ENCODE data around the gene KCNH2. TPM values are rescaled to one million over a fixed set of nuclear protein-coding genes. Genes with fewer than 3 reads are reported as not detected.

Gene KCNH2
- total and polyA plus RNA-seq, 3 experiments from 2014 or later, result 0.11 to 0.63 (median 0.24) TPM

- no peak overlapping the region for H3K4me3 ChIP-seq (ENCODE audit: low read length)
- no peaks in the 10 kb centered on the region for H3K9me3 Mint-ChIP-seq
- peaks cover 9% of the 10 kb centered on the region for H3K4me1 ChIP-seq (ENCODE audit: insufficient read depth, low read length)
- peaks cover 7% of the 10 kb centered on the region for H3K27me3 ChIP-seq (ENCODE audit: insufficient read depth, low read length, poor library complexity, severe bottlenecking)
- peaks cover 28 to 42% of the 10 kb centered on the region in 2 donors for H3K27me3 Mint-ChIP-seq
- no peaks in the 10 kb centered on the region for H3K36me3 ChIP-seq (ENCODE audit: insufficient read depth, low read length)
- no peak overlapping the region for H3K27ac Mint-ChIP-seq
- ChIA-PET POLR2A (no interaction called here), CTCF (interaction anchor here (1.0 to 5.7 kb wide), 4 partner anchors 10 to 58 kb away, joined by 3 to 40 read pairs (median 14); partner anchors contain the start of gene NOS3)
- peak overlapping the region; percentile 76 for H3K27ac ChIP-seq (ENCODE audit: low read depth, low read length)
- H3K9me3 ChIP-seq (ENCODE audit: low read length), result no peaks in the 10 kb centered on the region
- H3K36me3 Mint-ChIP-seq, result peaks cover 0 to 3% (median 0%) of the 10 kb centered on the region in 3 donors
- H3K4me3 Mint-ChIP-seq, result no peak overlapping the region
- no peak for DNase-seq
- H3K4me1 Mint-ChIP-seq, result peaks cover 3 to 17% (median 7%) of the 10 kb centered on the region in 3 donors
Measured at GRCh38 chr7:150959739-150960734, 18.1 kb downstream of the KCNH2 start.

- H3K36me3 ChIP-seq (ENCODE audit: insufficient read depth, low read length), result no peaks in the 10 kb centered on the region
- no peak overlapping the region for H3K4me3 ChIP-seq (ENCODE audit: low read length)
- Mint-ChIP-seq H3K4me1 (peaks cover 3 to 17% (median 7%) of the 10 kb centered on the region in 3 donors), H3K4me3 (no peak overlapping the region), H3K36me3 (peaks cover 0 to 3% (median 0%) of the 10 kb centered on the region in 3 donors), H3K27ac (no peak overlapping the region), H3K9me3 (no peaks in the 10 kb centered on the region), H3K27me3 (peaks cover 34 to 49% of the 10 kb centered on the region in 2 donors)
- peaks cover under 1% of the 10 kb centered on the region for H3K4me1 ChIP-seq (ENCODE audit: insufficient read depth, low read length)
- H3K27ac ChIP-seq (ENCODE audit: low read depth, low read length), result peak overlapping the region; percentile 76
- POLR2A ChIA-PET, result no interaction called here
- no peak for DNase-seq
- CTCF ChIA-PET, result interaction anchor here (1.0 to 2.5 kb wide), 2 partner anchors 11 kb away, joined by 3 to 7 read pairs; no protein-coding TSS in a partner anchor
- no peaks in the 10 kb centered on the region for H3K9me3 ChIP-seq (ENCODE audit: low read length)
- H3K27me3 ChIP-seq (ENCODE audit: insufficient read depth, low read length, poor library complexity, severe bottlenecking), result peaks cover 7% of the 10 kb centered on the region
Measured at GRCh38 chr7:150959081-150959480, 19.0 kb downstream of the KCNH2 start.

- ChIA-PET CTCF (interaction anchor here (2.5 kb wide), 1 partner anchor 11 kb away, joined by 7 read pairs; no protein-coding TSS in a partner anchor), POLR2A (no interaction called here)
- peaks cover 7% of the 10 kb centered on the region for H3K27me3 ChIP-seq (ENCODE audit: insufficient read depth, low read length, poor library complexity, severe bottlenecking)
- no peak overlapping the region for H3K27ac Mint-ChIP-seq
- peak overlapping the region; percentile 76 for H3K27ac ChIP-seq (ENCODE audit: low read depth, low read length)
- no peaks in the 10 kb centered on the region for H3K9me3 Mint-ChIP-seq
- H3K4me3 Mint-ChIP-seq, result no peak overlapping the region
- peaks cover 0 to 3% (median 0%) of the 10 kb centered on the region in 3 donors for H3K36me3 Mint-ChIP-seq
- H3K4me1 Mint-ChIP-seq, result peaks cover 3 to 17% (median 7%) of the 10 kb centered on the region in 3 donors
- no peaks in the 10 kb centered on the region for H3K36me3 ChIP-seq (ENCODE audit: insufficient read depth, low read length)
- no peaks in the 10 kb centered on the region for H3K9me3 ChIP-seq (ENCODE audit: low read length)
- peaks cover 37 to 49% of the 10 kb centered on the region in 2 donors for H3K27me3 Mint-ChIP-seq
- H3K4me3 ChIP-seq (ENCODE audit: low read length), result no peak overlapping the region
- H3K4me1 ChIP-seq (ENCODE audit: insufficient read depth, low read length), result no peaks in the 10 kb centered on the region
- DNase-seq, result no peak
Measured at GRCh38 chr7:150958597-150958996, 19.5 kb downstream of the KCNH2 start.

GRCh38 chr7:150958062-150958552 is 20.0 kb downstream of the KCNH2 start:
- H3K36me3 Mint-ChIP-seq, result peaks cover 0 to 3% (median 0%) of the 10 kb centered on the region in 3 donors
- no peak overlapping the region for H3K27ac Mint-ChIP-seq
- H3K4me3 ChIP-seq (ENCODE audit: low read length), result no peak overlapping the region
- no peak for DNase-seq
- H3K9me3 ChIP-seq (ENCODE audit: low read length), result no peaks in the 10 kb centered on the region
- peaks cover 37 to 48% of the 10 kb centered on the region in 2 donors for H3K27me3 Mint-ChIP-seq
- H3K4me1 Mint-ChIP-seq, result peaks cover 3 to 17% (median 7%) of the 10 kb centered on the region in 3 donors
- no peak overlapping the region for H3K4me3 Mint-ChIP-seq
- no peaks in the 10 kb centered on the region for H3K9me3 Mint-ChIP-seq
- H3K36me3 ChIP-seq (ENCODE audit: insufficient read depth, low read length), result no peaks in the 10 kb centered on the region
- H3K4me1 ChIP-seq (ENCODE audit: insufficient read depth, low read length), result no peaks in the 10 kb centered on the region
- POLR2A ChIA-PET, result no interaction called here
- H3K27ac ChIP-seq (ENCODE audit: low read depth, low read length), result no peak overlapping the region
- CTCF ChIA-PET, result no interaction called here
- peaks cover 7% of the 10 kb centered on the region for H3K27me3 ChIP-seq (ENCODE audit: insufficient read depth, low read length, poor library complexity, severe bottlenecking)

DNA sequence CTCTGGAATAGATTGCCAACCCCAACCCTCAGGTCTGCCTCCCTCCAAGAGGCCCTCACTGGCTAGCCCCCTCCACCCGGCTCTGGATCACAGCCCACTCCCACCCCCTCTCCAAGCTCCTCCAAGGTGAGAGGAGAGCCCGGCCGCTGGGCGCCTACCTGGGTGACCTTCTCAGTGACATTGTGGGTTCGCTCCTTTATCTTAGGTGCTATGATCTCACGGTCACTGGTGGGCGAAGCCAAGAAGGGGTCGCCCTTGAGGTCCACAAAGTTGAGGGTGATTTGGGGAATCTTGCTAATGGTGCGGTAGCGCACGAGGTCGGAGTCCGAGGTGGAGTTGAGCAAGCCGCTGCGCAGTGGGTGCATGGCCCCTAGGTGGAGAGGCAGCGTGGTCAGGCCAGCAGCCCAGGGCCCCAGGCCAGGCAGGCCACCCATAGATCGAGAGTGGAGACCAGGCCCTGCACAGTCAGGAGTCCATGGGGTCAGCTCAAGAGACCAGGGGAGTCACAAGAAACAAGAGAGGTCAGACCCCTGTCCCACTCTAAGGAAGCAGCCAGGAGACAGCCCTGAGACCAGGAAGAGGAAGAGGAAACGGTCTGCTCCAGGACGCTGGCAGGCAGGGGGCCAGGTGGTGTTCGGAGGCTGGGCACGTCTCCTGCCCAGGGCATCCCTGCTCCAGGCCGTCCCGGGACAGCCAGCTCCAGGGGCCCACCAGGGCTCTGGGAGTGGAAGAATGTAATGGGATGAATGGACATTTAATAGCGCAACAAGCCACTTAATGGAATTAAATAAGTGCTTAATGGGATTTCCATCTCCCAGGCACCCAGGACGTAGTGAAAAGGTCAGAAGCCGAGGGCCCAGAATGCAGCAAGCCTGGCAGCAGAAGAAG is 20.7 kb downstream of the KCNH2 start:
- ChIA-PET CTCF (no interaction called here), POLR2A (no interaction called here)
- Mint-ChIP-seq H3K27ac (peak overlapping the region in 1 of 8 donors; percentile 86), H3K27me3 (peaks cover 34 to 42% of the 10 kb centered on the region in 2 donors), H3K4me1 (peaks cover 3 to 14% (median 7%) of the 10 kb centered on the region in 3 donors), H3K36me3 (peaks cover 0 to 3% (median 0%) of the 10 kb centered on the region in 3 donors), H3K4me3 (no peak overlapping the region), H3K9me3 (no peaks in the 10 kb centered on the region)
- Histone ChIP-seq H3K27me3 (ENCODE audit: insufficient read depth, low read length, poor library complexity, severe bottlenecking) (peaks cover 7% of the 10 kb centered on the region), H3K4me3 (ENCODE audit: low read length) (no peak overlapping the region), H3K36me3 (ENCODE audit: insufficient read depth, low read length) (no peaks in the 10 kb centered on the region), H3K4me1 (ENCODE audit: insufficient read depth, low read length) (no peaks in the 10 kb centered on the region), H3K9me3 (ENCODE audit: low read length) (no peaks in the 10 kb centered on the region), H3K27ac (ENCODE audit: low read depth, low read length) (peak overlapping the region; percentile 69)
- no peak for DNase-seq

DNA sequence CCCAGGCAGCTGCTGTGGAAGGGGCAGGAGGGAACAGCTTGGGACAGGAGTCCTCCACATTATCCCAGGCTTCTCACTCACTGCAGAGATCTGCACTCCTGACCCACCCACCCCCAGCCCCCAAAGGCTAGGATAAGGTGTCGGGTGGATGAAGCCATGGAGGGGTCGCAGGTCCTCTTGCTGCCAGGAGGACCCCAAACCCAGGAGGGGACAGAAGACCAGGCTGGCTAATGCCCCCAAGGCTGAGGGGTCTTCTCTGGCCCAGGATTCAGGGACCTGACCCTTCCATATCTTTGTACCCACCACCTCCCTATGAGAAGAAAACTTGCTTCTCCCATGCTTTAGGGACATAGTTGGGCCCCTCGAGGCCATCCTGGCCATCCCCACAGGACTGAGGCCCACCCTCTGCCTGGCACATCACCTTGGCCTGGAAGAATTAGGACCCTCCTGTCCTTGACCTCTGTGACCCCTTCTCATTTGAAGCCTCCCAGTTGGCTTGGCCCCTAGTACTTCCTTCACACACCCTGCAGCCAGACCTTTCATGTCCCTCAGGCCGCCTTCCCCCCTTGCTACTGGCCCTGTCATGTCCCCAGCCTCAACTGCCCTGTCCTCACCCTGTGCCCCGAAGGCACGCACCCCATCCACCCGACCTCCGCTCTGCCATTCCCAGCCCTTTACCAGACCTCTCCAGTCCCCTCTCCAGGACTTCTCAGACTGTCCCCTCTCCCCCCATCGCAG is 21.6 kb downstream of the KCNH2 start:
- H3K36me3 Mint-ChIP-seq, result peaks cover 0 to 3% (median 0%) of the 10 kb centered on the region in 3 donors
- H3K27me3 ChIP-seq (ENCODE audit: insufficient read depth, low read length, poor library complexity, severe bottlenecking), result peaks cover 7% of the 10 kb centered on the region
- POLR2A ChIA-PET, result no interaction called here
- no peak overlapping the region for H3K4me3 Mint-ChIP-seq
- no peaks in the 10 kb centered on the region for H3K9me3 Mint-ChIP-seq
- CTCF ChIA-PET, result no interaction called here
- peaks cover 3 to 14% (median 7%) of the 10 kb centered on the region in 3 donors for H3K4me1 Mint-ChIP-seq
- no peak overlapping the region for H3K4me3 ChIP-seq (ENCODE audit: low read length)
- peak overlapping the region; percentile 69 for H3K27ac ChIP-seq (ENCODE audit: low read depth, low read length)
- peaks cover 33 to 40% of the 10 kb centered on the region in 2 donors for H3K27me3 Mint-ChIP-seq
- DNase-seq, result no peak
- peak overlapping the region in 2 of 8 donors; percentile 63 to 86 for H3K27ac Mint-ChIP-seq
- H3K9me3 ChIP-seq (ENCODE audit: low read length), result no peaks in the 10 kb centered on the region
- H3K4me1 ChIP-seq (ENCODE audit: insufficient read depth, low read length), result no peaks in the 10 kb centered on the region
- H3K36me3 ChIP-seq (ENCODE audit: insufficient read depth, low read length), result no peaks in the 10 kb centered on the region
